ENCODE data around the gene ADCY5. TPM values are rescaled to one million over a fixed set of nuclear protein-coding genes. Genes with fewer than 3 reads are reported as not detected.

Gene ADCY5
- total and polyA plus RNA-seq, 2 donors, result 0.76 to 1.7 TPM

GRCh38 chr3:123236902-123237301 lies 212.0 kb downstream of the ADCY5 start:
- H3K4me3 ChIP-seq (ENCODE audit: low read length in 2 of 2), result no peak overlapping the region
- H3K4me1 ChIP-seq (ENCODE audit: control insufficient read depth in 2 of 2, insufficient read depth in 2 of 2, low read length in 2 of 2), result no peaks in the 10 kb centered on the region
- 97% methylated on average over 3 of the region's 3 CpGs for WGBS
- H3K27me3 ChIP-seq (ENCODE audit: control insufficient read depth in 2 of 2, insufficient read depth in 1 of 2, low read length in 1 of 2), result no peaks in the 10 kb centered on the region
- DNase-seq (ENCODE audit: low read depth in 6 of 9, low spot score in 9 of 9), result no peak
- no peaks in the 10 kb centered on the region for H3K9me3 ChIP-seq (ENCODE audit: control insufficient read depth in 2 of 2, insufficient read depth in 1 of 2, low read length in 1 of 2)
- H3K36me3 ChIP-seq (ENCODE audit: control insufficient read depth in 2 of 2, insufficient read depth in 2 of 2, low read length in 1 of 2), result peaks cover 3 to 4% of the 10 kb centered on the region in 2 donors
- no peak overlapping the region for H3K27ac ChIP-seq (ENCODE audit: low read depth in 1 of 2, low read length in 1 of 2)

Other genes starting within 250 kb of the ADCY5 start
- gene SEC22A, start 247.1 kb downstream of the ADCY5 start, total RNA-seq, result 23.2 TPM
- 15.8 TPM for gene SEC22A, start 247.1 kb downstream of the ADCY5 start, polyA plus RNA-seq
- gene HACD2, start 136.0 kb upstream of the ADCY5 start, total RNA-seq, result 12.2 TPM
- gene HACD2, start 136.0 kb upstream of the ADCY5 start, polyA plus RNA-seq, result 16.1 TPM